Cardiac ventricle fibroblast (primary cell): ENCODE results near the gene HHEX. TPM values are rescaled to one million over a fixed set of nuclear protein-coding genes. Genes with fewer than 3 reads are reported as not detected.

ENCODE experiments used
- total RNA-seq: library from RNA; depleted of rRNA; stranded (reverse); fragments of >200 nt; gene quantifications from 2 replicates; pipeline ENCODE4 v1.2.3, GENCODE V29; 2015

Gene HHEX
- total RNA-seq, result 1.9 and 2.3 TPM in 2 replicates

DNA sequence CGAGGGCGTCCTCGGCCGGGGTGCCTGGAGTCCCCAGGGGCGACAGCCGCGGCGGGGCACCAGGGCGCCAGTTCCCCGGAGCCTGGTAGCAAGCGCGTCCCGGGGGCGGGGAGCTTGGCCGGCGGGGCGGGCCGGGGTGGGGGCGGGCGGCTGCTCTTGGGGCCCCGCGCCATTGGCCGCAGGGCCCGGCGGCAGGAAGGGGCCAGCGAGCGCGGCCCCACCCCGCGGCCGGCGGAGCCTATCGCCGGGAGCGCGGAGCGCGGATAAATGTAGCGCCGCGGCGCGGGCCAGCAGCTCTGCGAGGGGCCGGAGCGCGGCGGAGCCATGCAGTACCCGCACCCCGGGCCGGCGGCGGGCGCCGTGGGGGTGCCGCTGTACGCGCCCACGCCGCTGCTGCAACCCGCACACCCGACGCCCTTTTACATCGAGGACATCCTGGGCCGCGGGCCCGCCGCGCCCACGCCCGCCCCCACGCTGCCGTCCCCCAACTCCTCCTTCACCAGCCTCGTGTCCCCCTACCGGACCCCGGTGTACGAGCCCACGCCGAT lies at the start of gene HHEX:
Gene HHEX, plus strand, starts transcription at position 293 of the 548 bp plus-strand sequence. Its CDS starts 32 bp downstream, at position 325.

Other genes with a start within 250 kb of the HHEX start
- 17.0 and 20.0 TPM in 2 replicates for gene IDE, start 115.9 kb upstream of the HHEX start, total RNA-seq
- 3.2 and 3.5 TPM in 2 replicates for gene KIF11, start 96.8 kb upstream of the HHEX start, total RNA-seq
- gene EXOC6, start 158.6 kb downstream of the HHEX start, total RNA-seq, result 1.6 TPM in 2 replicates